ENCODE measurements around the gene NPAS1.

The NPAS1 gene

DNA sequence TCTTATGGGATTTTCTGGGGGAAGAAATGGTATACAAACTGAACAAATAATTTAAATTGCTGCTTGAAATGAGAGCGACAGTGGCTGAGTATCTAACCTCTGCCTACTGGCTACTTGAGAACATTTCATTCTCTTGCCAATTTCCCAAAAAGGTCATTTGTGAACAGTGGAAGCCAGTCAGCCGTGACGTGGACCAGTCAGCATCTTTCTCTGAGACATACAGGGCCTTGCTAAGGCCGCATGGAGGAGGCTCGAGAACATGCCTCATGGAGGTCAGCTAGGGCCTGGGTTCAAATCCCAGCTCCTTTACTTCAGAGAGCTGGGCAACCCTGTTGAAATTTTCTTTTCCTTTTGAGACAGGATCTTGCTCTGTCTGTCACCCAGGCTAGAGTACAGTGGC, 73.6 kb downstream of the NPAS1 start:
- TF ChIP-seq, protein P1, sequence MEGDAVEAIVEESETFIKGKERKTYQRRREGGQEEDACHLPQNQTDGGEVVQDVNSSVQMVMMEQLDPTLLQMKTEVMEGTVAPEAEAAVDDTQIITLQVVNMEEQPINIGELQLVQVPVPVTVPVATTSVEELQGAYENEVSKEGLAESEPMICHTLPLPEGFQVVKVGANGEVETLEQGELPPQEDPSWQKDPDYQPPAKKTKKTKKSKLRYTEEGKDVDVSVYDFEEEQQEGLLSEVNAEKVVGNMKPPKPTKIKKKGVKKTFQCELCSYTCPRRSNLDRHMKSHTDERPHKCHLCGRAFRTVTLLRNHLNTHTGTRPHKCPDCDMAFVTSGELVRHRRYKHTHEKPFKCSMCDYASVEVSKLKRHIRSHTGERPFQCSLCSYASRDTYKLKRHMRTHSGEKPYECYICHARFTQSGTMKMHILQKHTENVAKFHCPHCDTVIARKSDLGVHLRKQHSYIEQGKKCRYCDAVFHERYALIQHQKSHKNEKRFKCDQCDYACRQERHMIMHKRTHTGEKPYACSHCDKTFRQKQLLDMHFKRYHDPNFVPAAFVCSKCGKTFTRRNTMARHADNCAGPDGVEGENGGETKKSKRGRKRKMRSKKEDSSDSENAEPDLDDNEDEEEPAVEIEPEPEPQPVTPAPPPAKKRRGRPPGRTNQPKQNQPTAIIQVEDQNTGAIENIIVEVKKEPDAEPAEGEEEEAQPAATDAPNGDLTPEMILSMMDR (conservative IDR thresholded peaks at IDR 0.05), result no peak
- peak overlapping the region; percentile 97 for H3K27ac ChIP-seq

DNA sequence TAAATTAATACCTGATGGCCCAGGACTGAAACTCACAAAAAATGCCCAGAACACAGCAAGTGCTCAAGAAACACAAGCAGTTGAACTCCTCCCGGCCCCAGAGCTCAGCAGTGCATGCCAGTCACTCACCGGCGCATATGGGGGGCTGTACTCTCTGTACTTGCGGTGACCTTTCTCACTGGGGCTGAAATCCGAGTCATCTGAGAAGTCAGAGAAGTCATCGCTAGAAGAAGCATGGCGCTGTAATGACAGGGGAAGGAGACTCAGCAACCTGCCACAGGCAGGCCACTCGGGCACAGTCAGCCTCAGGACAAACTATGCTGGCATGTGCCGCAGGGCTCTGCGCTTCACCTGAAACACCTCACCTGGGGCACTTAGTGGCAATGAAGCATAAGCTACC, 74.2 kb downstream of the NPAS1 start:
- TF ChIP-seq, protein P1 (conservative IDR thresholded peaks at IDR 0.05), result no peak
- H3K27ac ChIP-seq, result peak overlapping the region; percentile 97

DNA sequence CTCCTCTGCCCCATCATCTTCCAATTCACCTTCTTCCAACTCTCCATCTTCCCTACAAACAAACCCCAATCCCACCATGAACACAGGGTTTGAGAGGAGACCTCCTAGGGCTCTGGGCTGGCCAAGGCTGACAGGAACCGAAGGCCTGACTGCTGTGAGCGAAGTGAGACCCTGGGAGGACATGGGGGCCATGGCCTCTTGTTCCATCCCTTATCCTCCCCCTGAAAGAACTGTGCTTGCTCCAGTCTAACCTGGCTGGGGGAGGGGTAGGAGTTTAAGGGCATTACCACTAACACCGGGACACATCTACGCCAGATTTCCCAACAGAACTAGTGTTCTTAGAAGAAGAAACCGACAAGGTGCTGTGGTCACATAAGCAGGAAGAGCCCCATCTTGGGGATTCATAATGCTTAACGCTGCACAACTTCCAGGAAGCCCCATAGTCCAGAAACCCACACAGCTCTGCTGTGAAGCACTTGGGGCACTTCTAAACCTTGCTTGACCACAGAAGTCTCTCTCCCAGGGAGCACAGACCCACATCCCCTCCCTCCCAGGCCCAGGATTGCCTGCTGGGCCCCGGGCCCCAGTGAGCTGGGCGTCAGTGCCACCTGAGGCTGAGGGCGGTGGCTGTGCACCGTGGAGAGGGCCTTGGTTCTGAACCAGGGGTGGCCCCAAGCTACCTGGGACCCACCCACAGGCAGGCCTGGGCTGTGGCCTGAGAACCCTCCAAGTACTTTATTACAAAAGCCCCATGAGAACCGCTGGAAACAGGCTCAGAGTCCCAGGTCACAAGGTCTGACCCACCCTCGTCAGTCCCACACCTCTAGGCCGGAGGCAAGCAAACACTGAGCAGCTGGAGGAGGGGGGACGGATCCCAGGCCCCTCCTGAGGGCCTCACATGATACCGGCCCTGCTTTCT, 75.2 kb downstream of the NPAS1 start:
- peak overlapping the region; percentile 97 for H3K27ac ChIP-seq
- TF ChIP-seq, protein P1 (conservative IDR thresholded peaks at IDR 0.05), result no peak

All from VCaP (cell line).